Measurements from ENCODE around the gene POR. TPM values are rescaled to one million over a fixed set of nuclear protein-coding genes. Genes with fewer than 3 reads are reported as not detected.
"Not testable (repeated sequence)": the region's sequence is repeated elsewhere in the genome, so short reads cannot be mapped to it uniquely, and the experiment has no call there.

The POR gene
- total RNA-seq, 4 donors from 2014 or later = 10.0 to 122 (median 69.2) TPM

DNA sequence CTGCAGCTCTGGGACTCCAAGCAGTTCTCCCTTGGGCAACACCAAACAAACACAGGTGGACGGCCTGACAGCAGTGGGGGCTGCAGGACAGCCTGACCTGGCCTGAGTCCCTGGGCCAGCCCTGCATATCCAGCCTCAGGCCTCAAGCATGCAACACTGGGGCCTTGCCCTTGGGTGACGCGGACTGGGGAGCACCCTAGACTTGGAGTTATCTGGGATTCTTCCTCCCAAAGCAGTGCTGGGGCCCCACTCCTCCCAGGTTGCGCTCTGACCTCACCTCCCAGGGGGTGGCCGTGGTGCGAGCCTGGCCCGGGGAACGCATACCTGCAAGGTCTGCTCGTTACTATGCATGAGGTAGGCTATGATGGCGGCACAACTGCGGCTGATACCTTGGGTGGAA lies 85.6 kb downstream of the POR start:
- H3K27ac ChIP-seq = no peak overlapping the region
- H3K4me3 ChIP-seq = no peak overlapping the region
- no peaks in the 10 kb centered on the region for H3K4me1 ChIP-seq
- no peaks in the 10 kb centered on the region for H3K9me3 ChIP-seq
- intact Hi-C loops (cut with DNase I; ENCODE audit: low total_unique reads) = no loop called here
- H3K27me3 ChIP-seq = no peaks in the 10 kb centered on the region
- DNase-seq = no peak
- H3K36me3 ChIP-seq = no peaks in the 10 kb centered on the region
- TF ChIP-seq, protein P1, sequence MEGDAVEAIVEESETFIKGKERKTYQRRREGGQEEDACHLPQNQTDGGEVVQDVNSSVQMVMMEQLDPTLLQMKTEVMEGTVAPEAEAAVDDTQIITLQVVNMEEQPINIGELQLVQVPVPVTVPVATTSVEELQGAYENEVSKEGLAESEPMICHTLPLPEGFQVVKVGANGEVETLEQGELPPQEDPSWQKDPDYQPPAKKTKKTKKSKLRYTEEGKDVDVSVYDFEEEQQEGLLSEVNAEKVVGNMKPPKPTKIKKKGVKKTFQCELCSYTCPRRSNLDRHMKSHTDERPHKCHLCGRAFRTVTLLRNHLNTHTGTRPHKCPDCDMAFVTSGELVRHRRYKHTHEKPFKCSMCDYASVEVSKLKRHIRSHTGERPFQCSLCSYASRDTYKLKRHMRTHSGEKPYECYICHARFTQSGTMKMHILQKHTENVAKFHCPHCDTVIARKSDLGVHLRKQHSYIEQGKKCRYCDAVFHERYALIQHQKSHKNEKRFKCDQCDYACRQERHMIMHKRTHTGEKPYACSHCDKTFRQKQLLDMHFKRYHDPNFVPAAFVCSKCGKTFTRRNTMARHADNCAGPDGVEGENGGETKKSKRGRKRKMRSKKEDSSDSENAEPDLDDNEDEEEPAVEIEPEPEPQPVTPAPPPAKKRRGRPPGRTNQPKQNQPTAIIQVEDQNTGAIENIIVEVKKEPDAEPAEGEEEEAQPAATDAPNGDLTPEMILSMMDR (IDR thresholded peaks at IDR 0.05) = no peak
- no peak for TF ChIP-seq POLR2A (IDR thresholded peaks at IDR 0.05)

DNA sequence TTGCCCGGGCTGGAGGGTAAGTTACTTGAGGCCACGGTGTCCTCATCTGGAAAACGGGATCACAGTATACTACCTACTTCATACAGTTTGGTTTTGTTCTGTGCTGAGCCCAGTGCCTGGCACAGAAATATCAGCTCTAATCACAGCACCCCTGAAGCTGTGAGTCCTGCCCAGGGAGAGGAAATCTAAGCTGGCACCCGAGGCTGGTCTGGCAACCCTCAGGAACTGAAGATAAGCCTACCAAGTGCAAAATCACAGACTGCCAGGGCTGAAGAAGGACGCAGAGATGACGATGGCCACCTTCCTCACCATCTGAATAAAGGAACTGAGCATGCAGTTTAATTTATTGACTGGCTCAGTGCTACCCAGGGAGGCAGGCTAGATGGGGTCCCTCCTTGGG lies 87.2 kb downstream of the POR start:
- no peaks in the 10 kb centered on the region for H3K36me3 ChIP-seq
- no peaks in the 10 kb centered on the region for H3K27me3 ChIP-seq
- H3K4me3 ChIP-seq = no peak overlapping the region
- no peak for DNase-seq
- H3K27ac ChIP-seq = no peak overlapping the region
- H3K9me3 ChIP-seq = no peaks in the 10 kb centered on the region
- H3K4me1 ChIP-seq = no peaks in the 10 kb centered on the region
- TF ChIP-seq, protein P1 (IDR thresholded peaks at IDR 0.05) = no peak
- TF ChIP-seq POLR2A (IDR thresholded peaks at IDR 0.05) = no peak
- intact Hi-C loops (cut with DNase I; ENCODE audit: low total_unique reads) = no loop called here

DNA sequence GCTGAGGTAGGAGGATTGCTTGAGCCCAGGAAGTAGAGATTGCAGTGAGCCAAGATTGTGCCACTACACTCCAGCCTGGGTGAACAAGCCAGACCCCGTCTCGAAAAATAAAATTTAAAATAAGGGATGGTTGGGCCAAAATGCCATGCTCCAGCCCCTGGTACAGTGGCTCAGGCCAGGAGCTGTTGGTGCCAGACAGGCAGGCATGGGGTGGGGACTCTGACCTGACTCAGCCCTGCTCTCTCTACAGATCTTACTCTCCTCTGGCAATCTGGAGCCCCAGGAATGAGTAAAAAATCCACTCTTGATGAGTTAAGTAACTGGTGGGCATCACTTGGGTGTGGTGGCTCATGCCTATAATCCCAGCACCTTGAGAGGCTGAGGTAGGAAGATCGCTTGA lies 87.9 kb downstream of the POR start:
- no peak for DNase-seq
- Histone ChIP-seq H3K27me3 (no peaks in the 10 kb centered on the region), H3K9me3 (no peaks in the 10 kb centered on the region), H3K36me3 (no peaks in the 10 kb centered on the region), H3K4me1 (no peaks in the 10 kb centered on the region), H3K27ac (no peak overlapping the region), H3K4me3 (no peak overlapping the region)
- intact Hi-C loops (cut with DNase I; ENCODE audit: low total_unique reads) = no loop called here
- TF ChIP-seq, protein P1 (IDR thresholded peaks at IDR 0.05) = no peak
- no peak for TF ChIP-seq POLR2A (IDR thresholded peaks at IDR 0.05)

DNA sequence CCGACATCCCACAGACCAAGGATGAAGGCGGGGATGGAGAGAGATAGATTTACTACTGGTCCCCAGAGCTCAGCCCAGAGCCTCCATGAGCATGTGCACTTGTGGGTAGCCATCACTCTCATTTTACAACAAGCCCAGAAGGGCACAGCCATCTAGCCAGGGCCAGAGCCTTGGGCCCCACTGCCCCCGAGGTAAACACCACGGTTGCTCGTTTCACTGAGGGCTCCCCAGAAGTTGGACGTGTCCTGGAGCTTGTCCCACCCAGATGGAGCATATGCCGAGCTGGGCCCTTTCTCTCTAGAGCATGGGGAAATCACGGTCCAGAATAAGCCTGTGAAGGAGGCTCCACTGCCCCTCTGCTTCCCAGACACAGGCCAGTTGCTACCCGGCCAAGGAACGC lies 88.4 kb downstream of the POR start:
- Histone ChIP-seq H3K36me3 (no peaks in the 10 kb centered on the region), H3K4me1 (no peaks in the 10 kb centered on the region), H3K4me3 (no peak overlapping the region), H3K27me3 (no peaks in the 10 kb centered on the region), H3K27ac (no peak overlapping the region), H3K9me3 (no peaks in the 10 kb centered on the region)
- no peak for TF ChIP-seq POLR2A (IDR thresholded peaks at IDR 0.05)
- TF ChIP-seq, protein P1 (IDR thresholded peaks at IDR 0.05) = no peak
- intact Hi-C loops (cut with DNase I; ENCODE audit: low total_unique reads) = no loop called here
- DNase-seq = no peak

DNA sequence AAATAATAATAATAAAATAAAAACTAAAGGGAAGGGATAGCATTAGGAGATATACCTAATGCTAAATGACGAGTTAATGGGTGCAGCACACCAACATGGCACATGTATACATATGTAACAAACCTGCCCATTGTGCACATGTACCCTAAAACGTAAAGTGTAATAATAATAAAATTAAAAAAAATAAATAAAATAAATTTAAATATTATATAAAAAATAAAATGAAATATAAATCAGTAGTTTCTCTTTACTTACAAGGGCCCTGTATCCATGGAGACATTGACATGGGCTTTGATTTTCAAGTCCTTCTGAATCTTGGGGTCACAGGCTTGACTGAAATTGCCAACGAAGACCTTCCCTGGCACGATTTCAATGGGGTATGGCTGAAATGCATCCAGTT lies 90.0 kb downstream of the POR start:
- H3K9me3 ChIP-seq; H3K27ac ChIP-seq; H3K4me1 ChIP-seq; DNase-seq; intact Hi-C loops (cut with DNase I; ENCODE audit: low total_unique reads); H3K4me3 ChIP-seq; H3K27me3 ChIP-seq; H3K36me3 ChIP-seq: not testable (repeated sequence)

DNA sequence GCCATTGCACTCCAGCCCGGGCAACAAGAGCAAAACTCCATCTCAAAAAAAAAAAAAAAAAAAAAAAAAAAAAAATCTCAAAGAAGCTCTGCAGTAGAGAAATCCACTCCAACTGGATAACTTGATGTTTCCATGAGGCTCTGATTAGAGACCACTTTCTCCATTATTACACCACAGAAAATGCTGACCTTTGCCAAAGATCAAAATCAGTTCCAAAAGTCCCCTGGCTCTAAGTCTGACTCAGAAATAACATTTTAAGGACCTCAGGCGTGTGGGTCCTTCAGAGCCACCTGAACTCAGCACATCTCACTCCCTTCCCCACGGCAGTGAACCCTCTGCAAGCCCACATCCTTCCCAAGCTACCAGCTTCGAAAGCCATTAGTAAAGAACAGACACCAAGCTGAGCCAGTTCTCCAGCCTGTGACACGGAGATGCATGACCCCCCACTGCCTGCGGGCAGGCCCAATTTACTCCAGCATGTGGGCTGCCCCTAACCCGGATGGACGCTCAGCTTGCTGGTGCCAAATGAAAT lies 93.3 kb downstream of the POR start:
- no peaks in the 10 kb centered on the region for H3K27me3 ChIP-seq
- H3K27ac ChIP-seq = no peak overlapping the region
- H3K4me3 ChIP-seq = no peak overlapping the region
- no peaks in the 10 kb centered on the region for H3K36me3 ChIP-seq
- TF ChIP-seq, protein P1 (IDR thresholded peaks at IDR 0.05) = no peak
- no peak for TF ChIP-seq POLR2A (IDR thresholded peaks at IDR 0.05)
- no peak for DNase-seq
- H3K4me1 ChIP-seq = no peaks in the 10 kb centered on the region
- no peaks in the 10 kb centered on the region for H3K9me3 ChIP-seq
- intact Hi-C loops (cut with DNase I; ENCODE audit: low total_unique reads) = no loop called here

Data from uterus (tissue), 4 donors.